CD4-positive, alpha-beta T cell treated with Interleukin-17A for 4 hours (primary cell): Measurements from ENCODE around the gene CFAP157.

Source experiments
- DNase-seq: peaks from one replicate; pipeline ENCODE4 v3.0.0-alpha.2; 2020; ENCODE audit warnings: mixed read lengths

CFAP157 gene

GRCh38 chr9:127765418-127765817 is 58.6 kb downstream of the CFAP157 start:
- no peak for DNase-seq
